ENCODE results near the gene HS3ST1.

The HS3ST1 gene

DNA sequence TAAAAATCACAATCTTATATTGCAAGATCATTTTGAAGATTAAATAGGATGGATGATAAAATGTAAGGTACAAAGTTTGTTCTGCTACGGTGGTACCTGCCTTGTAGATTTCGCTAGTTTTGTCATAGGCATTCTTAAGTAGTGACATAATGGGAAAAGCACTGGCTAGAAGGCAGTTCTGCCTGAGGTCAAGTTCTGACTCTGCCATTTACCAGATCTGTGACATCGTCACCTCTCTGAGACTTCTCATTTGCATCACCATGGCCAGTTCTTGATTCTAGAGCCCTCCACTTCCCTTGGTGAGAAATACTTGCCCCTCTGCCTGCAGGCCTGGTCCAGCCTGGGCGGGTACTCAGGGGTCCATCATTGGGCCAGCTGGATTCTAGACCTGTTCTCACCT is 85.2 kb downstream of the HS3ST1 start:
- H3K27ac ChIP-seq (ENCODE audit: low read length) = no peak overlapping the region

More for the DNA sequence above, 85.2 kb downstream of the HS3ST1 start:
- Histone ChIP-seq H3K9ac (ENCODE audit: low read length) (no peak overlapping the region), H3K9me3 (ENCODE audit: insufficient read depth, low read length) (no peaks in the 10 kb centered on the region), H3K27me3 (ENCODE audit: low read depth, low read length) (no peaks in the 10 kb centered on the region), H3K4me2 (ENCODE audit: low read length) (no peak overlapping the region), H3K4me1 (ENCODE audit: low read length) (peaks cover 54% of the 10 kb centered on the region), H4K20me1 (ENCODE audit: insufficient read depth, low read length) (no peaks in the 10 kb centered on the region), H2AFZ (ENCODE audit: low read depth, low read length) (no peak overlapping the region), H3K79me2 (ENCODE audit: low read length) (no peaks in the 10 kb centered on the region), H3K36me3 (replicated peaks; ENCODE audit: low read depth, low read length) (no peaks in the 10 kb centered on the region), H3K4me3 (ENCODE audit: low read length) (no peak overlapping the region)
- TF ChIP-seq CTCF (IDR thresholded peaks at IDR 0.05; ENCODE audit: low read depth, low read length) (no peak), EZH2phosphoT487 (IDR thresholded peaks at IDR 0.05; ENCODE audit: low read depth) (no peak)

Measured in OCI-LY3 (cell line).